HepG2 (cell line): ENCODE data around the gene HS3ST3B1. TPM values are rescaled to one million over a fixed set of nuclear protein-coding genes. Genes with fewer than 3 reads are reported as not detected.

ENCODE experiments used
- ATAC-seq: fragments of 200-7000 bp; cut with Tn5 transposase; 3 replicates; pipeline ENCODE4 v1.9.1; 2020; ENCODE audit warnings: mild to moderate bottlenecking, moderate library complexity
- BruUV-seq: library from RNA; stranded (reverse); fragments of 400-500 nt; replicated peaks from 2 replicates; lab custom pipeline; 2021; lab: Mats Ljungman, UMichigan
- CTCF ChIA-PET: fragments of 300-600 bp; formaldehyde crosslinking; extraction: SDS; loops from one replicate; lab custom pipeline; 2021; ENCODE audit warnings: low total read pairs, inconsistent platforms, low intra/inter-chr PET ratio; lab: Yijun Ruan, JAX
- POLR2A ChIA-PET: fragments of 350-600 bp; sonication (Branson Sonifier 250); formaldehyde crosslinking; loops from one replicate; lab custom pipeline; 2020; ENCODE audit warnings: antibody characterized with exemption, inconsistent platforms; lab: Yijun Ruan, JAX
- DNase-seq: peaks from one replicate; pipeline ENCODE4 v3.0.0-alpha.2; 2015; ENCODE audit warnings: low spot score
- FAIRE-seq: peaks from 3 replicates; lab custom pipeline; 2011; peaks lifted over from hg19 to GRCh38; lab: Jason Lieb, UNC
- H2AFZ ChIP-seq: one replicate; pipeline ENCODE4 v1.6.1; 2011; ENCODE audit warnings: low read length, inconsistent platforms
- H3K27ac ChIP-seq: fragments of 300-600 bp; 3 replicates; pipeline ENCODE4 v1.8.0; 2011; ENCODE audit warnings: mixed run types, mild to moderate bottlenecking, mixed read lengths, low read length, inconsistent platforms; ENCODE audit not compliant: insufficient read depth; ENCODE audit errors: extremely low read length
- H3K27me3 ChIP-seq, 2 experiments: fragments of 200-600 bp in 1 of 2; 2 replicates in 1 of 2; 3 replicates in 1 of 2; pipeline versions ENCODE4 v1.6.0 to v1.8.0; 2011; ENCODE audit warnings: low read length in 2 of 2, mild to moderate bottlenecking in 2 of 2, moderate library complexity in 2 of 2, inconsistent platforms in 1 of 2; ENCODE audit not compliant: insufficient read depth in 2 of 2, control insufficient read depth in 1 of 2
- H3K36me3 ChIP-seq, 2 experiments: fragments of 200-600 bp in 1 of 2; replicated peaks in 1 of 2; 2 replicates in 1 of 2; 3 replicates in 1 of 2; pipeline versions ENCODE4 v1.5.1 to v1.8.0; 2011; ENCODE audit warnings: low read length in 2 of 2, inconsistent platforms in 1 of 2; ENCODE audit not compliant: insufficient read depth in 2 of 2, control insufficient read depth in 1 of 2
- H3K4me1 ChIP-seq: 2 replicates; pipeline ENCODE4 v1.5.1; 2012; ENCODE audit warnings: low read length, inconsistent platforms; ENCODE audit not compliant: insufficient read depth
- H3K4me2 ChIP-seq: 2 replicates; pipeline ENCODE4 v1.6.0; 2011; ENCODE audit warnings: low read depth, low read length, inconsistent platforms
- H3K4me3 ChIP-seq, 3 experiments: fragments of 200-600 bp in 1 of 3; sonication (generic), shearing (Covaris generic) in 1 of 3; replicated peaks in 1 of 3; 2 replicates each; pipeline ENCODE4 v1.5.1; 2011 to 2016; ENCODE audit warnings: low read length in 3 of 3, inconsistent platforms in 2 of 3, low read depth in 2 of 3, mild to moderate bottlenecking in 2 of 3, control low read depth in 1 of 3, mixed read lengths in 1 of 3; ENCODE audit not compliant: insufficient read depth in 1 of 3
- H3K79me2 ChIP-seq: one replicate; pipeline ENCODE4 v1.6.1; 2011; ENCODE audit warnings: low read length, inconsistent platforms; ENCODE audit not compliant: insufficient read depth
- H3K9ac ChIP-seq: 2 replicates; pipeline ENCODE4 v1.6.0; 2011; ENCODE audit warnings: mild to moderate bottlenecking, low read depth, low read length, inconsistent platforms; ENCODE audit not compliant: insufficient read depth
- H3K9me3 ChIP-seq: 2 replicates; pipeline ENCODE4 v1.5.1; 2012; ENCODE audit warnings: mild to moderate bottlenecking, low read length
- H4K20me1 ChIP-seq: 2 replicates; pipeline ENCODE4 v1.6.0; 2011; ENCODE audit warnings: inconsistent platforms, mild to moderate bottlenecking, low read length, moderate library complexity; ENCODE audit not compliant: insufficient read depth
- CEBPZ ChIP-seq: IDR thresholded peaks from 2 replicates; pipeline ENCODE4 v1.6.1; 2012; ENCODE audit warnings: low read length, improper control_type of control experiment
- MLLT10 ChIP-seq: sonication (generic); formaldehyde crosslinking; IDR thresholded peaks from 2 replicates; pipeline ENCODE4 v1.4.0; 2020; ENCODE audit warnings: missing genetic modification reagents
- MYPOP ChIP-seq: sonication (generic); formaldehyde crosslinking; IDR thresholded peaks from 2 replicates; pipeline ENCODE4 v1.8.1; 2023; ENCODE audit warnings: mild to moderate bottlenecking, moderate library complexity, missing genetic modification reagents
- TAF15 ChIP-seq: fragments of 200-400 bp; formaldehyde crosslinking; IDR thresholded peaks from one replicate; pipeline ENCODE4 v1.6.1; 2018; ENCODE audit warnings: mild to moderate bottlenecking, low read depth, low read length; ENCODE audit not compliant: poor library complexity, severe bottlenecking
- TFE3 ChIP-seq: IDR thresholded peaks from 2 replicates; pipeline ENCODE4 v1.6.1; 2016
- YEATS2 ChIP-seq: sonication (generic); formaldehyde crosslinking; IDR thresholded peaks from 2 replicates; pipeline ENCODE4 v1.4.0; 2020; ENCODE audit warnings: missing genetic modification reagents, borderline replicate concordance
- ZGPAT ChIP-seq: IDR thresholded peaks from 2 replicates; pipeline ENCODE4 v1.6.1; 2016; ENCODE audit warnings: mild to moderate bottlenecking
- ZNF205 ChIP-seq: IDR thresholded peaks from 2 replicates; pipeline ENCODE4 v1.6.1; 2018; ENCODE audit warnings: missing biosample characterization, missing genetic modification reagents
- ZNF343 ChIP-seq: sonication (generic); formaldehyde crosslinking; IDR thresholded peaks from 2 replicates; pipeline ENCODE4 v1.4.0; 2020; ENCODE audit warnings: mild to moderate bottlenecking, missing genetic modification reagents
- ZNF510 ChIP-seq: sonication (generic); formaldehyde crosslinking; IDR thresholded peaks from 2 replicates; pipeline ENCODE4 v1.4.0; 2020; ENCODE audit warnings: low read depth, mild to moderate bottlenecking, missing genetic modification reagents
- ZNF556 ChIP-seq: sonication (generic); formaldehyde crosslinking; IDR thresholded peaks from 2 replicates; pipeline ENCODE4 v1.4.0; 2020; ENCODE audit warnings: mild to moderate bottlenecking, missing genetic modification reagents, borderline replicate concordance
- ZNF678 ChIP-seq: sonication (generic); formaldehyde crosslinking; IDR thresholded peaks from 2 replicates; pipeline ENCODE4 v1.4.0; 2020; ENCODE audit warnings: mild to moderate bottlenecking, missing genetic modification reagents
- ZNF709 ChIP-seq: sonication (generic); formaldehyde crosslinking; IDR thresholded peaks from 2 replicates; pipeline ENCODE4 v1.5.0; 2020; ENCODE audit warnings: mild to moderate bottlenecking, missing genetic modification reagents
- ZNF75D ChIP-seq: sonication (generic); formaldehyde crosslinking; IDR thresholded peaks from 2 replicates; pipeline ENCODE4 v1.8.1; 2023; ENCODE audit warnings: missing genetic modification reagents, mild to moderate bottlenecking, borderline replicate concordance
- ZSCAN9 ChIP-seq: IDR thresholded peaks from 2 replicates; pipeline ENCODE4 v1.6.1; 2016; ENCODE audit warnings: borderline replicate concordance
- WGBS: methylation state at CpG from one replicate; pipeline ENCODE4 v1.1.6; 2017; ENCODE audit warnings: low lambda C conversion rate; 5-methylcytosine and 5-hydroxymethylcytosine counted together
- in situ Hi-C: cut with HindIII; loops from 2 replicates; pipeline ENCODE4 v1.10.0; 2017; ENCODE audit warnings: low pct_unique_long_range_greater_than_20kb; ENCODE audit not compliant: extremely low pct_ligation_motif_present
- intact Hi-C: fragments of 100-400 bp; cut with micrococcal nuclease; formaldehyde crosslinking; loops from one replicate; pipeline ENCODE4 v1.10.0; 2022; ENCODE audit not compliant: unreplicated experiment
- polyA plus RNA-seq, 8 experiments: library from polyadenylated mRNA; depleted of rRNA in 3 of 8; stranded (reverse) in 7 of 8; unstranded in 1 of 8; fragments of >200 nt; fragmentation: Illumina TruSeq in 4 of 8; extraction: Trizol in 4 of 8; gene quantifications; 2 replicates each; pipeline versions ENCODE4 v1.2.1 to v1.2.3, GENCODE V29; 2011 to 2016; ENCODE audit warnings: low read depth in 4 of 8, missing spikeins in 1 of 8, mixed read lengths in 1 of 8; ENCODE audit not compliant: insufficient read depth in 1 of 8
- total RNA-seq, 5 experiments: library from RNA; depleted of rRNA; stranded (reverse); fragments of >200 nt; fragmentation: Illumina TruSeq; extraction: Trizol; gene quantifications; 2 replicates each; pipeline ENCODE4 v1.2.3, GENCODE V29; 2016; ENCODE audit warnings: low read depth in 1 of 5

The HS3ST3B1 gene
- total and polyA plus RNA-seq, 2 of the 13 experiments (the other 11 are each of a cell fraction or from before 2014, with no cell fraction given): 15.7 to 39.5 TPM

GRCh38 chr17:14341866-14342265 lies 41.0 kb downstream of the HS3ST3B1 start (continued):
- no peak for TF ChIP-seq TAF15
- TF ChIP-seq ZGPAT (CRISPR knock-in tag): no peak
- TF ChIP-seq, all 625 proteins: peak for 0

- Histone ChIP-seq H4K20me1 (peaks cover 11% of the 10 kb centered on the region; the same call in 1 of the 2 replicates), H3K79me2 (peaks cover 29% of the 10 kb centered on the region), H2AFZ (no peak overlapping the region), H3K27me3 (no peaks in the 10 kb centered on the region), H3K9me3 (no peaks in the 10 kb centered on the region), H3K4me1 (no peaks in the 10 kb centered on the region), H3K27ac (no peak overlapping the region), H3K4me2 (no peak overlapping the region), H3K4me3 (no peak overlapping the region), H3K36me3 (peaks cover 17 to 38% of the 10 kb centered on the region in 2 experiments), H3K9ac (no peak overlapping the region)
- ATAC-seq (no peak), FAIRE-seq (no peak), DNase-seq (no peak)
- no TSS peak for BruUV-seq
- intact Hi-C loops (no loop called here), in situ Hi-C loops (no loop called here)
- WGBS: 91% methylated on average over 6 of the region's 6 CpGs
- ChIA-PET CTCF (no interaction called here), POLR2A (no interaction called here)
- TF ChIP-seq MYPOP: no peak
- no peak for TF ChIP-seq ZNF709
- TF ChIP-seq YEATS2 (CRISPR knock-in tag): no peak
- no peak for TF ChIP-seq ZNF343 (CRISPR knock-in tag)
- TF ChIP-seq ZNF556 (CRISPR knock-in tag): no peak
- no peak for TF ChIP-seq ZNF75D (CRISPR knock-in tag)
- no peak for TF ChIP-seq ZNF678 (CRISPR knock-in tag)
- TF ChIP-seq ZSCAN9 (CRISPR knock-in tag): no peak
- TF ChIP-seq ZNF510 (CRISPR knock-in tag): no peak
- no peak for TF ChIP-seq ZNF205
- no peak for TF ChIP-seq MLLT10 (CRISPR knock-in tag)
- TF ChIP-seq TFE3: no peak
- no peak for TF ChIP-seq CEBPZ
These were observed 45.9 kb downstream of the HS3ST3B1 start for GRCh38 chr17:14346801-14347200.
